ENCODE data around the gene CANT1.

Gene CANT1

DNA sequence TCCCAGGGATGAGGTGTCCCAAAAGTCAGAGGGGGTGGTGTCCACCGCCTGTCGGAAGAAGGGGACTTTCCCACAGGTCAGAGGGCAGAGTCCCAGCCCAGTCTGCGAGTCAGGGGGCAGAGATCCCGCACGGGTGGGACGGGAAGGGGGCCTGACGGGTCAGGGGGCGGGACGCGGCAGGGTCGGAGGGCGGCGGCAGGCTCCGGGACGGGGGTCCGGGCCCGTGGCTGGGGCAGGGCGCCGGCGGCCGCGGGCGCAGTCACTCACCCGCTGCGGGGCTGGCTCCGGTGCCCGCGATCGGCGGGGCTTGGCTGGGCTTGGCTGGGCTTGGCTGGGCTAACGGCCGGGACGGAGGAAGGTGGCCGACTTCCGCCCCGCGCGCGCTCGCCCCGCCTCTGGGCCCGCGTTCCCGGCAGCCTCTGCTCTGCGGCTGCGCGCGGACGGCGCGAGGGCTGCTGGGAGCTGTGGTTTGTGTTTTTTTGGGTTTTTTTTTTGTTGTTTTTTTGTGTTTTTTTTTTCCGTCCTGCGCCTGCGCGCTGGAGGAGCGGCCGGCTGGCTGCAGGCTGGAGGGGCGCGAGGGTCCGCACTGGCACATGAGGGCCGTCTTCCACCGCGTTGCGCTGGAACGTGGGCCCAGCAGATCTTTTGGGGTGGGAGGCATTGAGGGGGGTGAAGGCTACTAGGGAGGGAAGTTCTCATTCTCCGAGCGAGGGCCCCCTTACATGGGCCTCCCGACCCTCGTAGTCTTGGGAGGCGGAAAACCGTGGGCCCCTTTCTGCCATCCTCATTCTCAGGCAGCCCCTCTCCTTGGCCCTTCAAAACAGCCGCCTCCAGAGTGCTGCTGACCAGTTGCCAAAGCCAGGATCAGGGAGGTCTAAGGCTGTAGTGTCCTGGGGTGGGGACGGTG is at the start of gene CANT1:
CANT1 (minus strand) TSS at position 368 of the 907 bp plus-strand sequence. CDS start 12,142 bp downstream, outside the sequence.
- no peak for FAIRE-seq

DNA sequence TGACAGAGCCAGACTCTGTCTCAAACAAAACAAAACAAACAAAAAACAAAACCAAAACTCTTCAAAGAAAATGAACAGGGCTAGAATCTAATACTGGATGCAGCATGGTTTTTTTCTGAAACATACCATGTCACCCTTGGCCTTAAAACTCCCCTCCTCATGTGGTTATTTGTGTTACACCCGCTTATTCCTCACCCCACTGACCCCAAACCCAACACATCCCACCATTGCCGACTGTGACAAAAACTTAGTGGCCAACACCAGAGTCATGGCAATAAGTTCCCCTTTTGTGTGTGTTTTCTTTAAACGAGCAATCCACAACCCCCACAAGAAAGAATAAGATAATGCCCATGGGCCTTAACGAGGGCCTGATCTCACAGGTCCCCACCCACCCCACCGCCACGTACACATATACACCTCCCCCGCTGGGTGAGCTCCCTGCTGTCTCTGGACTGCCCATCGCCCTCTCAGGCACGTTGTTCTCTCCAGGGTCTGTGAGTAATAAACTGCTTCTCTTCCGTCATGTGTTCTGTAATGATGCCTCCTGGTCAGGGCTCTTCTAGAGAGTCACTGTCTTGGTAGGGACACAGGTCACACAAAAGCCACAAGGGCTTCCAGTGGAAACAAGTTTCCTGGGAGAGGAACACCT is 48.3 kb upstream of the CANT1 start:
- no peak for FAIRE-seq

GRCh38 chr17:79055197-79055596 is 45.6 kb upstream of the CANT1 start:
- no peak for FAIRE-seq

GRCh38 chr17:79054200-79054960 is 44.8 kb upstream of the CANT1 start:
- no peak for FAIRE-seq

DNA sequence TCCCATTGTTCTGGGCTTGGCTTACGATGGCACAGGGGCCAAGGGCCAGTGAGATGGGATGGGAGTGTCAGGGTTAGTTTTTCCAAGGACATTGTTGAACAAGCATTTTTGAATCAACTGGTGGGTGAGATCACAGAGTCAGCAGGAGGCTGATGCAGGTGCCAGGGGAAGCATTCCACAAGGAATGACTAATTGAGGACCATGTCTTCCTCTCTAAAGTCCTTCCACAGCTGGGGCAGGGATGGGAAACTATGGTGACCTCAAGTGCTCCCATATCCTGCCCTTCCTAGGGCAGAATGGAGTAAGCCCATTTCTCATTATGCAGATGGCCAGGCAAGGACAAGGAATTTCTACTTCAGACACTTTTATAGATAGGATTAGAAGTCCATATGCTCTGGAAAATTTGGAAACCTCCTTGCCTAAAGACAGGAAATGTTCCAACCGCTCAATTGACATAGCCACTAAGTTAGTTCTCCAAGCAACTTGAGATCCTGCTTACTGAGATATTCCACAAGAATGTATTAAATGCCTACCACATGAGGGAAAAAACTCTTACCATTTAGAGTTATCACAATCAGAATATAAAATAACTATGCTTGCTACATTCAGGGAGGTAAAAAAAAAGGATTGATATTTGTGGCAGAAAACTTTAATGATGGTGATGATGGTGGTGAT is 43.8 kb upstream of the CANT1 start:
- no peak for FAIRE-seq

DNA sequence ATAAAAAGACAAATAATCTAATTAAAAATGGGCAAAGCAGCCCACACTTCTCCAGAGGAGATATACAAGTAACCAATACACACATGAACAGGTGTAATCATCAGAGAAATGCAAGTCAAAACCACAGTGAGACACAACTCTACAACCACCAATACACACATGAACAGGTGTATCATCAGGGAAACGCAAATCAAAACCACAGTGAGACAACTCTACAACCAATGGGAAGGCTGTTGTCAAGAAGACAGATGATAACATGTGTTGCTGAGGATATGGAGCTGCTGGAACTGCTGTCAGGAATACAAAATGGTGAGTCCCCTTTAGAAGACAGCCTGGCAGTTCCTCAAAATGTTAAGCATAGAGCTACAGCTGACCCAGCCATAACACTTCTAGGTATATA is 42.6 kb upstream of the CANT1 start:
- no peak for FAIRE-seq

DNA sequence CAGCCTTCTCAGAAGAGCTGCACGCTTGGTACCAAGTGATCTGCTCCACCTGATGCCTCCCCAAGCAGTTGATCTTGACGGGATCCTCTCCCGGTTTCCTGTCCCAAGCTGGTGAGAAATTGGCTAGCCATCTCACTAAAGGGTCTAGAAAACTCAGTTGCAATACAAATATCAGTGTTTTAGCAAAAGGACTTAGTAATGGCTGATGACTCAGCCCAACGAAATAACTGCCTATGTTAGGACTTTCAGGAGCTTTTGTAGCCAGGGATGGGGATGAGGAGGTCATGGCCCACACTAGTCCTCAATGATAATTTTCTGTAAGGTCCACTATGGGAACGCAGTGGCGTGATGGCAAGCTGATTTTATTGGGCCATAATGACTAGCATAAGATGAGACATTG is 41.7 kb upstream of the CANT1 start:
- no peak for FAIRE-seq

DNA sequence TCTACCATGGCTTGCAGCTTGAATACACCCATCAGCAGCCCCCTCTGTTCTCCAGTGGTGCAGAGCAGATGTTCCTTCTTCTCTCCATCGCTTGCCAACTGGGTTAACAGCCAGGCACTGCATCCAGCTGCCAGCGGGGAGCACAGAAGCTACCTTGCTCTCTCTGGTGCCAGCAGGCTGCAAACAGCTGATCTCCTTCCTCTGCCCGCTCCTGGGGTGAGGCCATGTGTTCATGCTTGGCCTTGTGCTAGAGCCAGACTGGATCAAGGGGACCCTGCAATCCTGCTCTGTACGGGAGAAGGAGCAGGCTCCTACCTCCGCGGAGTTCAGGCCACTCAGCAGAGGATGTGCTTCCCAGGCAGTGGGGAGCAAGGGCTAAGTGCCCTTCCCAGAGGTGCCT is 41.0 kb upstream of the CANT1 start:
- FAIRE-seq = no peak

GRCh38 chr17:79049821-79050220 is 40.3 kb upstream of the CANT1 start:
- no peak for FAIRE-seq

DNA sequence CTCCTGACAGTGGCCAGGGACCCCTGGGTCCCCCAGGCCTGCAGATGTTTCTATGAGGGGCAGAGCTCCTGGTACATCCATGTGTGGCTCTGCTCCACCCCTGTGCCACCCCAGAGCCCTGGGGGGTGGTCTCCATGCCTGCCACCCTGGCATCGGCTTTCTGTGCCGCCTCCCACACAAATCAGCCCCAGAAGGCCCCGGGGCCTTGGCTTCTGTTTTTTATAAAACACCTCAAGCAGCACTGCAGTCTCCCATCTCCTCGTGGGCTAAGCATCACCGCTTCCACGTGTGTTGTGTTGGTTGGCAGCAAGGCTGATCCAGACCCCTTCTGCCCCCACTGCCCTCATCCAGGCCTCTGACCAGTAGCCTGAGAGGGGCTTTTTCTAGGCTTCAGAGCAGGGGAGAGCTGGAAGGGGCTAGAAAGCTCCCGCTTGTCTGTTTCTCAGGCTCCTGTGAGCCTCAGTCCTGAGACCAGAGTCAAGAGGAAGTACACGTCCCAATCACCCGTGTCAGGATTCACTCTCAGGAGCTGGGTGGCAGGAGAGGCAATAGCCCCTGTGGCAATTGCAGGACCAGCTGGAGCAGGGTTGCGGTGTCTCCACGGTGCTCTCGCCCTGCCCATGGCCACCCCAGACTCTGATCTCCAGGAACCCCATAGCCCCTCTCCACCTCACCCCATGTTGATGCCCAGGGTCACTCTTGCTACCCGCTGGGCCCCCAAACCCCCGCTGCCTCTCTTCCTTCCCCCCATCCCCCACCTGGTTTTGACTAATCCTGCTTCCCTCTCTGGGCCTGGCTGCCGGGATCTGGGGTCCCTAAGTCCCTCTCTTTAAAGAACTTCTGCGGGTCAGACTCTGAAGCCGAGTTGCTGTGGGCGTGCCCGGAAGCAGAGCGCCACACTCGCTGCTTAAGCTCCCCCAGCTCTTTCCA is 39.5 kb upstream of the CANT1 start:
- no peak for FAIRE-seq

- FAIRE-seq = no peak
Observed at GRCh38 chr17:79047923-79048825, 38.6 kb upstream of the CANT1 start.

DNA sequence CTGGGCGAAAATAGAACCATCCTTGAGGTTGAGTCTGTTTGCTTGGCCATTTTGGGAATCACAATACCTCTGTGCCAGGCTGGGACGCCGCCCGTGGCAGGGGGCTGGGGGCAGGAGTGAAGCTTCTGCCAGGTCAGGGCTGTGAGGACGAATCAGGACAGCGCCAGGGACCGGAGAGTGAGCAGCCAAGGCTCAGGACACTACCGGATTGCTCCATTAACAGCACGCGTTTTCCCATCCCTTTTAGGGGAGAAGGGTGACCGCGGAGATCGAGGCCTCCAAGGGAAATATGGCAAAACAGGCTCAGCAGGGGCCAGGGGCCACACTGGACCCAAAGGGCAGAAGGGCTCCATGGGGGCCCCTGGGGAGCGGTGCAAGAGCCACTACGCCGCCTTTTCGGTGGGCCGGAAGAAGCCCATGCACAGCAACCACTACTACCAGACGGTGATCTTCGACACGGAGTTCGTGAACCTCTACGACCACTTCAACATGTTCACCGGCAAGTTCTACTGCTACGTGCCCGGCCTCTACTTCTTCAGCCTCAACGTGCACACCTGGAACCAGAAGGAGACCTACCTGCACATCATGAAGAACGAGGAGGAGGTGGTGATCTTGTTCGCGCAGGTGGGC is 37.8 kb upstream of the CANT1 start:
- no peak for FAIRE-seq

DNA sequence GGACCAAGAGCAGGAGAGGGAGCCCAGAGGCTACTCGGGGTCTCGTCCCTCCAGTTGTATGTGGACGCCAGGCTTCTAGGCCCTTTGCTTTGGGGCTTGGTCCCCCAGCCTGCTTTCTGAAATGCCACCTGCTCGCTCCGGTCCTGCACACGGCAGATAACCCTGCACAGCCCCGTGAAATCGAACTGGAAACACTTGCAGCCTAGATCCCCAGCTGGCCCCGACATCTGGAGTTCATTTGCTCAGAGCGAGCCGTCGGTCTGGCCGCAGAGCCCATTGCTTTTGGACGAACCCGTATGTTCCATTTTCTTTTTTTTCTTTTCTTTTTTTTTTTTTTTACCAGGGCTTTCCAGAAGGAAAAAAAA is 37.3 kb upstream of the CANT1 start:
- FAIRE-seq = no peak

DNA sequence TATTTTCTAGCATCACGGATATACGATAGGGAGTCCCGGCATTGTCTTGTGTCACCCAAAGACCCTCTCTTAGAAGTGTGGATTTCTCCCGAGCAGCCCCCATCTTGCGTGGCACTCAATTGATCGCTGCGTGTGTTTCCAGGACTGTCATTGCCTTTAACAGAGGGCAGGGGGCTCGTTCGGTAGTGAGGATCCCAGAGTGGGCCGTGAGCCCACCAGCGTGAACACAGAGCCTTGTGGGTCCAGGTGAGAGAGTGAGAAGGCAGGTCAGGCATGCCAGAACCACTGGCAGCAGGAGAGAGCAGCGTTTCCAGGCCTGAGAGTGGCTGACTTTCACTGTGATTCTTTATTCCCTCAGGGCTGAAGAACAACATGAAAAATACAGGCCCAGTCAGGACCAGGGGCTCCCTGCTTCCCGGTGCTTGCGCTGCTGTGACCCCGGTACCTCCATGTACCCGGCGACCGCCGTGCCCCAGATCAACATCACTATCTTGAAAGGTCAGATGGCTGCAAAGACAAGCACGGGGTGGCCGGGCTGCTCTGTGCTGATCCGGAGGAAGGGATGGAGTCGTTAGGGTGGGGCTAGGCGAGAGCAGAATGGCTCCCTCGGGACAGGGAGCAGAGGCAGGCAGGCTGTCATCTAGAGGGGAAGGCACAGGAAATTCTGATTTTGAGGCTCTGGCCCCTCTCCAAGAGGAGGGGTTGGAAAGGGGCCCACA is 36.8 kb upstream of the CANT1 start:
- no peak for FAIRE-seq

GRCh38 chr17:79045842-79046196 is 36.3 kb upstream of the CANT1 start:
- FAIRE-seq = peak; percentile 21

DNA sequence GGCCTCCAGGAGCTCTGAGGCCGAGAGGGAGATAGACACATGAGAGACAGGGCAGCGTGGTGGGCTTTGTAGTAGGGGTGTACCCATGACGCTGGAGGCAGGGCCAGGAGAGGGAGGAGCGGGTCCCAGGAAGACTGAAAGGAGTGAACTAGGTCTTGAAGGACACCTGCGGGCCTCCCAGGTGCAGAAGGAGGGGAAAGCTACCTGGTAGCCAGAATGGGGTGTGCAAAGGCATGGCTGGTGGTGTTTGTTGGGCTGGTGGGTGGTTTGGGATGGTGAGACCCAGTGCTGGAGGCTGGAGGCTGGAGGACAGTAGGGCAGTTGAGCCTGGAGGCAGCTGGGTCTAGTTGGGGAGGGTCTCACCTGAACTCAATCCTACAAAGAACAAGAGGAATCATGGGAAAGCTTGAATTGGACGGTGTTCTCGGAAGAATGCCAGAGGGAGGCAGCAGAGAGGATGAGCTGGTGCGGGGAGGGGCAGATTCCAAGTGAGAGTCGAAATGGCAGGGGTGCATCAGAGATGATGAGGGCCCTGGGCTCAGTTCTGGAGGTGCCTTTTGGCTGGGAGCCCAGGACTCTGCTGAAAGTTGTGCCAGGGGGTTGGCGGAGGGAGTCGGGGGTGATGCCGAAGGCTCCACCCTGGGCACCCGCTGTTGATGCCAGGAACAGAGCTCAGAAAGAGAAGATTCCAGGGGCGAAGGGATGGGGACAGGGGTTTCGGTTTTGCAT is 35.6 kb upstream of the CANT1 start:
- FAIRE-seq = no peak

DNA sequence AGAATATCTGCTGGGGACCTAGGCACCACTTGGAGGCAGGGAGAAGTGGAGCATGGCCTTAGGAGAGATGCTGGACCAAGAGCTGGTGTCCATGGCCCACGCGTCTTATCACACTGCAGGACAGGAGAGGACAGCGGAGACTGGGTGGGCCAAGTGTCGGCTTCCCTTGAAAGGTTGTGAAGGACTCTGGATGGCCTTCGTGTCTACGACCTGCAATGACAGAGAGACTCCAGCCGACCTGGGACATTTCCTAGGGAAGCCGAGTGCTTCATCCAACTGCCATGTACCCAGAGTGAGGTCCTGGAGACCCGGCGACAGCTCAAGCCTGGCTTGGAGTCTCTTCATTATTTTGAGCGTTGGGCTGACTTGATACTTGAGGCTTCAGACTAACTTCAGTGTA is 34.9 kb upstream of the CANT1 start:
- FAIRE-seq = no peak

DNA sequence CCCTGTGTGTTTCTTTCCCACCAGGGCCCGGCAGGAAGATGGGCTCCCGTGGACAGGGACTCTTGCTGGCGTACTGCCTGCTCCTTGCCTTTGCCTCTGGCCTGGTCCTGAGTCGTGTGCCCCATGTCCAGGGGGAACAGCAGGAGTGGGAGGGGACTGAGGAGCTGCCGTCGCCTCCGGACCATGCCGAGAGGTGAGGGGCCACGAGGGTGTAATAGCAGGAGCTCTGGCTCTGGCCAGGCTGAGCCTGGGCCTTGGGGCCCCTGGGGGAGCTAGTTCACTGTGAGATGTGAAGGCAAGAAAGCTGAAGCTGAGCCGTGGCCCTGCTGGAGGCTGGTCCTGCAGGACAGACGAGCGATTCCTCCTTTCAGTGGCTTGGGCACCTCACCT is 34.4 kb upstream of the CANT1 start:
- FAIRE-seq = no peak
